GM23338 (cell line): ENCODE results near the gene TPX2. TPM values are rescaled to one million over a fixed set of nuclear protein-coding genes. Genes with fewer than 3 reads are reported as not detected.

Experiments used
- ATAC-seq: fragments of 200-7000 bp; cut with Tn5 transposase; 3 replicates; pipeline ENCODE4 v1.9.1; 2020
- DNase-seq: peaks from one replicate; pipeline ENCODE4 v3.0.0-alpha.2; 2015; ENCODE audit warnings: low spot score
- H2AFZ ChIP-seq: fragments of 200-600 bp; sonication (generic); 2 replicates; pipeline ENCODE4 v1.8.0; 2016; ENCODE audit warnings: antibody characterized with exemption, mild to moderate bottlenecking, moderate library complexity
- H3F3A ChIP-seq: fragments of 200-600 bp; sonication (generic); replicated peaks from 2 replicates; pipeline ENCODE4 v1.8.0; 2017; ENCODE audit warnings: antibody characterized with exemption, mixed run types, low read depth
- H3K27ac ChIP-seq: fragments of 200-600 bp; sonication (generic); 2 replicates; pipeline ENCODE4 v1.6.1; 2016; ENCODE audit warnings: low read depth
- H3K27me3 ChIP-seq: fragments of 200-600 bp; sonication (generic); 2 replicates; pipeline ENCODE4 v1.8.0; 2016; ENCODE audit warnings: mild to moderate bottlenecking, mixed run types, moderate library complexity; ENCODE audit not compliant: insufficient read depth
- H3K36me3 ChIP-seq: fragments of 200-600 bp; sonication (generic); 2 replicates; pipeline ENCODE4 v1.8.0; 2016; ENCODE audit warnings: mild to moderate bottlenecking; ENCODE audit not compliant: insufficient read depth
- H3K4me1 ChIP-seq: fragments of 200-600 bp; sonication (generic); 2 replicates; pipeline ENCODE4 v1.8.0; 2016; ENCODE audit warnings: mild to moderate bottlenecking, moderate library complexity; ENCODE audit not compliant: insufficient read depth
- H3K4me2 ChIP-seq: fragments of 200-600 bp; sonication (generic); 2 replicates; pipeline ENCODE4 v1.7.1; 2017; ENCODE audit warnings: mixed run types
- H3K4me3 ChIP-seq: fragments of 200-600 bp; sonication (generic); 2 replicates; pipeline ENCODE4 v1.6.1; 2016; ENCODE audit warnings: mixed run types
- H3K79me2 ChIP-seq: fragments of 200-600 bp; sonication (generic); replicated peaks from 2 replicates; pipeline ENCODE4 v1.8.0; 2017; ENCODE audit warnings: mild to moderate bottlenecking; ENCODE audit not compliant: insufficient read depth
- H3K9me2 ChIP-seq: fragments of 200-600 bp; sonication (generic); 2 replicates; pipeline ENCODE4 v1.8.0; 2017; ENCODE audit not compliant: insufficient read depth
- H4K20me1 ChIP-seq: fragments of 200-600 bp; sonication (generic); replicated peaks from 2 replicates; pipeline ENCODE4 v1.8.0; 2017; ENCODE audit warnings: mild to moderate bottlenecking; ENCODE audit not compliant: insufficient read depth
- H3K27ac Mint-ChIP-seq: 2 replicates; pipeline ENCODE4 v1.8.0; 2020; ENCODE audit warnings: inconsistent platforms, mild to moderate bottlenecking, moderate library complexity, mixed read lengths
- H3K27me3 Mint-ChIP-seq: 3 replicates; pipeline ENCODE4 v1.8.0; 2022; ENCODE audit warnings: low read depth, mild to moderate bottlenecking, moderate library complexity, mixed read lengths, inconsistent platforms; ENCODE audit not compliant: insufficient read depth, poor library complexity
- H3K36me3 Mint-ChIP-seq: 3 replicates; pipeline ENCODE4 v1.8.0; 2021; ENCODE audit warnings: low read depth, mild to moderate bottlenecking, inconsistent platforms, moderate library complexity, mixed read lengths
- H3K4me1 Mint-ChIP-seq: 3 replicates; pipeline ENCODE4 v1.8.0; 2020; ENCODE audit warnings: mild to moderate bottlenecking, inconsistent platforms, mixed read lengths
- H3K4me3 Mint-ChIP-seq: 3 replicates; pipeline ENCODE4 v1.8.0; 2021; ENCODE audit warnings: moderate library complexity, mild to moderate bottlenecking, inconsistent platforms, mixed read lengths
- H3K9me3 Mint-ChIP-seq: 3 replicates; pipeline ENCODE4 v1.8.0; 2020; ENCODE audit warnings: moderate library complexity, mild to moderate bottlenecking, inconsistent platforms, mixed read lengths
- CREB1 ChIP-seq: fragments of 250-450 bp; sonication (Bioruptor Pico); IDR thresholded peaks from 2 replicates; pipeline ENCODE4 v1.5.0; 2020; ENCODE audit warnings: low read depth, mild to moderate bottlenecking, moderate library complexity
- CTCF ChIP-seq, 2 experiments: fragments of 200-600 bp in 1 of 2; sonication (generic) in 1 of 2; conservative IDR thresholded peaks; 2 replicates each; pipeline versions ENCODE4 v1.5.1 to v1.6.1; 2016 to 2017; ENCODE audit warnings: antibody characterized with exemption in 2 of 2, low read depth in 2 of 2, mild to moderate bottlenecking in 2 of 2, moderate library complexity in 1 of 2
- ETS1 ChIP-seq: IDR thresholded peaks from 2 replicates; pipeline ENCODE4 v1.6.1; 2016; ENCODE audit warnings: antibody characterized with exemption
- EZH2 ChIP-seq: fragments of 200-600 bp; sonication (generic); IDR thresholded peaks from one replicate; pipeline ENCODE4 v1.8.0; 2017; ENCODE audit warnings: antibody characterized with exemption, mild to moderate bottlenecking, low read depth; ENCODE audit not compliant: unreplicated experiment
- EZH2phosphoT487 ChIP-seq: fragments of 200-600 bp; sonication (generic); IDR thresholded peaks from one replicate; pipeline ENCODE4 v1.8.1; 2018; ENCODE audit warnings: antibody characterized with exemption; ENCODE audit not compliant: unreplicated experiment
- JUNB ChIP-seq: IDR thresholded peaks from one replicate; pipeline ENCODE4 v1.6.1; 2016; ENCODE audit warnings: antibody characterized with exemption; ENCODE audit not compliant: unreplicated experiment
- NANOG ChIP-seq: IDR thresholded peaks from 2 replicates; pipeline ENCODE4 v1.6.1; 2016; ENCODE audit warnings: antibody characterized with exemption, borderline replicate concordance
- POLR2AphosphoS5 ChIP-seq: IDR thresholded peaks from 2 replicates; pipeline ENCODE4 v1.6.1; 2016; ENCODE audit warnings: antibody characterized with exemption, low read depth
- REST ChIP-seq: IDR thresholded peaks from one replicate; pipeline ENCODE4 v1.6.1; 2018; ENCODE audit warnings: antibody characterized with exemption; ENCODE audit not compliant: unreplicated experiment
- STAT1 ChIP-seq: IDR thresholded peaks from one replicate; pipeline ENCODE4 v1.6.1; 2016; ENCODE audit warnings: antibody characterized with exemption; ENCODE audit not compliant: unreplicated experiment
- ZNF114 ChIP-seq: fragments of 250-450 bp; sonication (Bioruptor Pico); IDR thresholded peaks from 2 replicates; pipeline ENCODE4 v1.5.0; 2020; ENCODE audit warnings: mild to moderate bottlenecking, moderate library complexity
- ZNF331 ChIP-seq: fragments of 250-450 bp; sonication (Bioruptor Pico); IDR thresholded peaks from 2 replicates; pipeline ENCODE4 v1.5.0; 2020; ENCODE audit warnings: low read depth, mild to moderate bottlenecking, moderate library complexity
- ZNF462 ChIP-seq: fragments of 250-450 bp; sonication (Bioruptor Pico); IDR thresholded peaks from 2 replicates; pipeline ENCODE4 v1.5.0; 2020; ENCODE audit warnings: mild to moderate bottlenecking, moderate library complexity
- polyA plus RNA-seq: library from polyadenylated mRNA; unstranded; fragments of >200 nt; fragmentation: Nextera tagmentation; extraction: Ambion mirVana; gene quantifications from 2 replicates; pipeline ENCODE4 v1.2.1, GENCODE V29; 2016
- total RNA-seq: library from RNA; depleted of rRNA; stranded (reverse); fragments of >200 nt; shearing (Covaris generic); gene quantifications from 2 replicates; pipeline ENCODE4 v1.2.3, GENCODE V29; 2014

TPX2 gene
- total and polyA plus RNA-seq, 2 experiments from 2014 or later = 101 to 159 TPM

GRCh38 chr20:31830406-31830981 is 91.4 kb downstream of the TPX2 start:
- Mint-ChIP-seq H3K27ac (no peak overlapping the region), H3K9me3 (peaks cover 15% of the 10 kb centered on the region)
- no peaks in the 10 kb centered on the region for H3K36me3 ChIP-seq

More at GRCh38 chr20:31830406-31830981, 91.4 kb downstream of the TPX2 start:
- no peaks in the 10 kb centered on the region; the same call in 1 of the 2 replicates for H3K9me2 ChIP-seq
- H3K4me1 ChIP-seq = no peaks in the 10 kb centered on the region; the same call in 1 of the 2 replicates
- H4K20me1 ChIP-seq = no peaks in the 10 kb centered on the region
- H3K27me3 ChIP-seq = no peaks in the 10 kb centered on the region
- Mint-ChIP-seq H3K36me3 (no peaks in the 10 kb centered on the region; the same call in 2 of the 3 replicates), H3K27me3 (peaks cover 18% of the 10 kb centered on the region), H3K4me3 (no peak overlapping the region), H3K4me1 (no peaks in the 10 kb centered on the region)
- ATAC-seq (no peak), DNase-seq (no peak)
- H3K4me2 ChIP-seq = no peak overlapping the region
- H3K4me3 ChIP-seq = no peak overlapping the region
- H3K79me2 ChIP-seq = no peaks in the 10 kb centered on the region
- 0 out of 2 replicates have a peak, but pooled peaks cover under 1% of the 10 kb centered on the region for H3F3A ChIP-seq
- H2AFZ ChIP-seq = no peak overlapping the region
- TF ChIP-seq EZH2 (no peak), REST (no peak), POLR2AphosphoS5 (no peak), ETS1 (no peak), STAT1 (no peak), ZNF462 (CRISPR knock-in tag) (no peak), NANOG (no peak), EZH2phosphoT487 (no peak), CREB1 (CRISPR knock-in tag) (no peak), CTCF (conservative IDR thresholded peaks at IDR 0.05; ENCODE audit: low read depth in 2 of 2) (no peak), JUNB (no peak), ZNF114 (no peak), ZNF331 (no peak)
- H3K27ac ChIP-seq = no peak overlapping the region
